Endometrium (tissue), 2 donors: ENCODE results near the gene NTM.

Experiments
- FAIRE-seq: peaks from 2 replicates; lab custom pipeline; 2012; peaks lifted over from hg19 to GRCh38; lab: Jason Lieb, UNC
- donor health status: control.
- donor health status: control.

Gene NTM

GRCh38 chr11:131373095-131373725, 2.8 kb downstream of the NTM start:
- no peak for FAIRE-seq

GRCh38 chr11:131373756-131374155, 3.3 kb downstream of the NTM start:
- no peak for FAIRE-seq

- no peak for FAIRE-seq
These were observed 5.0 kb downstream of the NTM start for GRCh38 chr11:131375421-131375820.

- FAIRE-seq = no peak
These were observed 5.5 kb downstream of the NTM start for GRCh38 chr11:131375915-131376314.

GRCh38 chr11:131378931-131379330, 8.5 kb downstream of the NTM start:
- no peak for FAIRE-seq

- FAIRE-seq = no peak
These were observed 15.5 kb downstream of the NTM start for GRCh38 chr11:131385763-131386390.

- no peak for FAIRE-seq
These were observed 16.0 kb downstream of the NTM start for GRCh38 chr11:131386408-131386807.

- FAIRE-seq = no peak
These were observed 17.6 kb downstream of the NTM start for GRCh38 chr11:131388030-131388429.

GRCh38 chr11:131389582-131389981, 19.2 kb downstream of the NTM start:
- no peak for FAIRE-seq

GRCh38 chr11:131391176-131391575, 20.8 kb downstream of the NTM start:
- no peak for FAIRE-seq

- no peak for FAIRE-seq
These were observed 22.3 kb downstream of the NTM start for GRCh38 chr11:131392528-131393255.

- no peak for FAIRE-seq
These were observed 23.3 kb downstream of the NTM start for GRCh38 chr11:131393691-131394090.

GRCh38 chr11:131397675-131398074, 27.3 kb downstream of the NTM start:
- FAIRE-seq = no peak

GRCh38 chr11:131402040-131402439, 31.6 kb downstream of the NTM start:
- FAIRE-seq = no peak

- FAIRE-seq = no peak
These were observed 33.6 kb downstream of the NTM start for GRCh38 chr11:131404010-131404409.

- FAIRE-seq = no peak
These were observed 37.7 kb downstream of the NTM start for GRCh38 chr11:131408025-131408640.

GRCh38 chr11:131409345-131409744, 38.9 kb downstream of the NTM start:
- no peak for FAIRE-seq

GRCh38 chr11:131411636-131412035, 41.2 kb downstream of the NTM start:
- FAIRE-seq = no peak

- no peak for FAIRE-seq
These were observed 41.6 kb downstream of the NTM start for GRCh38 chr11:131412061-131412460.

GRCh38 chr11:131413217-131413616, 42.8 kb downstream of the NTM start:
- FAIRE-seq = no peak

GRCh38 chr11:131418189-131418588, 47.8 kb downstream of the NTM start:
- no peak for FAIRE-seq

GRCh38 chr11:131421066-131421855, 50.8 kb downstream of the NTM start:
- no peak for FAIRE-seq
